Measurements from ENCODE around the gene KIF5C.

KIF5C gene

DNA sequence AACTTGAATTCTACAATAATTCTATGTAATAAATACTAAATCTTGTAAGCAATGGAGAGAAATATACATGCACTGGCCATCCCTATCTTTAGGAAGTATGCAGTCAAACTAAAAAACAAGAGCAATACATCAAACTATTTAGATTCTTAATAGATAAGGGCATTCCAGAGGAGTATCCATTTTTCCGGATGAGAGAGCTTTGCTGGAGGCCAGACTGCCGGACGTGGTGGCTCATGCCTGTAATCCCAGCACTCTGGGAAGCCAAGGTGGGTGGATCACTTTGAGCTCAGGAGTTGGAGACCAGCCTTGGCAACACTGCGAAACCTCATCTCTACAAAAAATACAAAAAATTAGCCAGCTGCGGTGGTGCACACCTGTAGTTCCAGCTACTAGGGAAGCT is 60.8 kb downstream of the KIF5C start:
- TF ChIP-seq POLR2AphosphoS5 (IDR thresholded peaks at IDR 0.05; ENCODE audit: borderline replicate concordance, low read depth, low read length), result no peak
- no peak for TF ChIP-seq FOXP2 (optimal IDR thresholded peaks at IDR 0.05; ENCODE audit: control extremely low read depth, extremely low read length, insufficient read depth)
- no peak for TF ChIP-seq EZH2 (IDR thresholded peaks at IDR 0.05)
- no peaks in the 10 kb centered on the region for H3K9me3 ChIP-seq (ENCODE audit: low read depth, low read length)
- no peak overlapping the region for H3K27ac ChIP-seq
- H3K36me3 ChIP-seq (ENCODE audit: insufficient read depth, low read length), result no peaks in the 10 kb centered on the region
- no peak overlapping the region for H3K9ac ChIP-seq (ENCODE audit: insufficient read length)
- H3K4me3 ChIP-seq, result no peak overlapping the region
- DNase-seq (ENCODE audit: low read depth, low spot score), result no peak

DNA sequence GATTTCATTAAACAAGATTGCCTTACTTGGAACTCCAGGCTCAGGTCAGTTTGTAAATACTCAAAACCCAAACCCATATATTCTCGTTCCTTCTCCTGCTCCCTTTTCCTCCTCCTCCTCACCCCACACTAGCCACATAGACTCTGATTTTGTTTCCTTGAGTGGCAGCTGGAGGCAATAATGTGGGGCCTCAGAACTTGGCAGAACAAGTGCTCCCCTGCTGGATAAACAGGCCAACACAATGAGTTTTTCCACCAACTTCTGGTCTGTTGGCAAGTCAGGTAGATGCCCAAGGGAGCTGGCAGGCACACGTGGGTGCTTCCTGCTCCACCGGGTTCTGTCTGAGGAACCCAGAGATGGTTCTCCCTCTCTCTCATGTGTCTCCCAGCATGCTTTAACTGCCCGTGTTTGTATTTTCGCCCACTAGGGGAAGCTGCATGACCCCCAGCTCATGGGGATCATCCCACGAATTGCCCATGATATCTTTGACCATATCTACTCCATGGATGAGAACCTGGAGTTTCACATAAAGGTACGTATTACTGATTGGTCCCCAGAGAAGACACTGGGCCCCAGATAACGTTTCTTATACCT is 61.9 kb downstream of the KIF5C start:
- no peak overlapping the region for H3K9ac ChIP-seq (ENCODE audit: insufficient read length)
- TF ChIP-seq POLR2AphosphoS5 (IDR thresholded peaks at IDR 0.05; ENCODE audit: borderline replicate concordance, low read depth, low read length) (no peak), EZH2 (IDR thresholded peaks at IDR 0.05) (no peak)
- no peaks in the 10 kb centered on the region for H3K9me3 ChIP-seq (ENCODE audit: low read depth, low read length)
- DNase-seq (ENCODE audit: low read depth, low spot score), result no peak
- no peak overlapping the region for H3K4me3 ChIP-seq
- no peaks in the 10 kb centered on the region for H3K36me3 ChIP-seq (ENCODE audit: insufficient read depth, low read length)
- H3K27ac ChIP-seq, result no peak overlapping the region

DNA sequence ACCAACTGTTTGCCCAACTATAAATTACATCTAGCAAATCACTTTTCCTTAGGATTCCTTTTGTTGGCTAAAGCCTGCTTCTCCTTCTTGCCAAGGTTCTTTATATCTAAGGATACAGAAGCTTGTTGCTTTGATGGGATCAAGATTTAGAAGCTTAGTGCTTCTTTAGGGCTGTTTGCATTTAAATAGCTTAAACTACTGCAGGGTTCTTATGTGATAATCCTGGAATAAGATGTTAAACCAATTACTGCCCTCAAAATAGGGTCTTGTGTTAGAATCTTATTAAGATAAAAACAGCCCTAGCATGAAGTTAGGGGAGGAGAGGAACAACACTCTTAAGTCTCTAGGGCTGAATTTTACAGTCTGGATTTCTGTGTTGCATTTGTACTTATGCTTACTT is 64.2 kb downstream of the KIF5C start:
- DNase-seq (ENCODE audit: low read depth, low spot score), result no peak
- Histone ChIP-seq H3K36me3 (ENCODE audit: insufficient read depth, low read length) (no peaks in the 10 kb centered on the region), H3K27ac (no peak overlapping the region), H3K9ac (ENCODE audit: insufficient read length) (no peak overlapping the region), H3K4me3 (no peak overlapping the region), H3K9me3 (ENCODE audit: low read depth, low read length) (no peaks in the 10 kb centered on the region)
- TF ChIP-seq POLR2AphosphoS5 (IDR thresholded peaks at IDR 0.05; ENCODE audit: borderline replicate concordance, low read depth, low read length), result no peak
- no peak for TF ChIP-seq EZH2 (IDR thresholded peaks at IDR 0.05)
- no peak for TF ChIP-seq FOXP2 (optimal IDR thresholded peaks at IDR 0.05; ENCODE audit: control extremely low read depth, extremely low read length, insufficient read depth)

DNA sequence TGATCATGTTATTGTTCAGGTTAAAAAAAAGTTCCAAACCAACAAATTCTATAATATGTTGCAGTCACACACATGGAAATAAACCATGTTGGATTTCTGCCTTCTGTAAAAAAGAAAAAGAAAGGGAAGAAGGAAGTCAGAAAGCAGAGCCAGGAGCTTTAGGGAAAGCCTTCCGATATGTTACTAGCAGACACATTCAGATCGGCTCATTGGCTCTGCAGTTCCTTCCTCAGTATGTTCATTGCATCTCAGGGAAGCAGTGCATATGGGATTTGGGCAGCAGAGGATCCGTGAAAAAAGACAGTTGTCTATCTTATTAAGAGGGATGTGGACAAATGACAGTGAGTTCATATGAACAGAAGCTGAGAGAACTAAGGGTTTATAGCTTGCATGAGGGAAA is 68.1 kb downstream of the KIF5C start:
- Histone ChIP-seq H3K4me3 (no peak overlapping the region), H3K9ac (ENCODE audit: insufficient read length) (no peak overlapping the region), H3K36me3 (ENCODE audit: insufficient read depth, low read length) (no peaks in the 10 kb centered on the region), H3K27ac (no peak overlapping the region), H3K9me3 (ENCODE audit: low read depth, low read length) (peaks cover 3% of the 10 kb centered on the region; the same call in 1 of the 2 replicates)
- no peak for DNase-seq (ENCODE audit: low read depth, low spot score)
- TF ChIP-seq FOXP2 (optimal IDR thresholded peaks at IDR 0.05; ENCODE audit: control extremely low read depth, extremely low read length, insufficient read depth), result no peak
- TF ChIP-seq EZH2 (IDR thresholded peaks at IDR 0.05), result no peak
- no peak for TF ChIP-seq POLR2AphosphoS5 (IDR thresholded peaks at IDR 0.05; ENCODE audit: borderline replicate concordance, low read depth, low read length)

DNA sequence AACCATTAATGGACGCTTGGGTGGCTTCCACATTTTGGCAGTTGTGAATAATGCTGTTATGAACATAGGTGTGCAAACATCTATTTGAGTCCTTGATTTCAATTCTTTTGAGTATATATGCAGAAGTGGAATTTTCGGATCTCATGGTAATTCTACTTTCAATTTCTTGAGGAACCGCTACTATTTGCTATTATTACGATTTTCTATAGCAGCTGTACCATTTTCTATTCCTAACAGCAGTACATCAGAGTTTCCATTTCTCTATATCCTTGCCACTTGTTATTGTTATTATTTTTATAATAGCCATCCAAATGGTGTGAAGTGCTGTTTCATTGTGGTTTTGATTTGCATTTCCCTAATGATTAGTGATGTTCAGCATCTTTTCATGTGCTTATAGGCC is 69.5 kb downstream of the KIF5C start:
- H3K36me3 ChIP-seq (ENCODE audit: insufficient read depth, low read length), result no peaks in the 10 kb centered on the region
- TF ChIP-seq EZH2 (IDR thresholded peaks at IDR 0.05) (no peak), POLR2AphosphoS5 (IDR thresholded peaks at IDR 0.05; ENCODE audit: borderline replicate concordance, low read depth, low read length) (no peak), FOXP2 (optimal IDR thresholded peaks at IDR 0.05; ENCODE audit: control extremely low read depth, extremely low read length, insufficient read depth) (no peak)
- H3K9me3 ChIP-seq (ENCODE audit: low read depth, low read length), result peaks cover 3% of the 10 kb centered on the region; the same call in 1 of the 2 replicates
- no peak for DNase-seq (ENCODE audit: low read depth, low spot score)
- H3K27ac ChIP-seq, result no peak overlapping the region
- H3K9ac ChIP-seq (ENCODE audit: insufficient read length), result no peak overlapping the region
- H3K4me3 ChIP-seq, result no peak overlapping the region

DNA sequence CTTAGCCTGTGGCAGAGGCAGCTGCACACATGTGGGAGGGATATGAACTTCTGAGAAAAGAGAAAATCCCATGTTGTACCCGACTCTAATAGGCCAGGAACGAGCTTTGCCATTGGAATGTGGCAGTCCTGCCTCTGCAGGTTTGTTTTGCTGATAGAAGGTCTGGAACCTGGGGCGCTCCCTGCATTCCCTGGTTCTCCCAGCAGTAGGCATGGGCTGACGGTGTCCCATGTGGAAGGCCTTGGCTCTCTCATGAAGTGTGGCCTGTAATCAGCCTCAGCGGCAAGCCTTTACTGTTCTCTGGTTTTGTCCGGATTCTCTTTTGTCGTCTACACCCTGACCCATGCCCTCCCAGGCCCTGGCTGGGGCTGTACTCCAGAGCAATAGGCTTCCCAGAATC is 72.3 kb downstream of the KIF5C start:
- Histone ChIP-seq H3K4me3 (no peak overlapping the region), H3K9ac (ENCODE audit: insufficient read length) (no peak overlapping the region), H3K9me3 (ENCODE audit: low read depth, low read length) (peaks cover 3% of the 10 kb centered on the region; the same call in 1 of the 2 replicates), H3K36me3 (ENCODE audit: insufficient read depth, low read length) (no peaks in the 10 kb centered on the region), H3K27ac (no peak overlapping the region)
- TF ChIP-seq FOXP2 (optimal IDR thresholded peaks at IDR 0.05; ENCODE audit: control extremely low read depth, extremely low read length, insufficient read depth) (no peak), POLR2AphosphoS5 (IDR thresholded peaks at IDR 0.05; ENCODE audit: borderline replicate concordance, low read depth, low read length) (no peak), EZH2 (IDR thresholded peaks at IDR 0.05) (no peak)
- DNase-seq (ENCODE audit: low read depth, low spot score), result no peak

DNA sequence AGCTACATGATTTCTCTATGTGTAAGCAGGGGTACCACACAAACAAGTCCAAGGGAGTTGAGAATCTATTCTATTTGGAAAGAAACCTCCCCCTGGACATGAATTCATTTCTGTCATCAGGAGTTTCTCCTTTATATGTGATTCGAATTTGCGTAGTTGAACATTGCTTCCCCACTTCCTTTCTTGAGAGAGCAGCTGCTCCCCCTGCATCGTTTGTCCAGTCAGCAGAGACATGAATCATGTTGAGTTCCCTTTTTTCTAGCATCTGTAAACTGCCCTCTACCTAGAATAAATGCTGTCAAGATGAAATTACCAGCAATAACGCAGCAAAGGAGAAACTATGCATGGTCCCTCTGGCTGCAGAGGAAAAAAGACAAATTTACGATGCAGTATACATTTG is 73.8 kb downstream of the KIF5C start:
- H3K27ac ChIP-seq, result no peak overlapping the region
- TF ChIP-seq FOXP2 (optimal IDR thresholded peaks at IDR 0.05; ENCODE audit: control extremely low read depth, extremely low read length, insufficient read depth), result no peak
- TF ChIP-seq POLR2AphosphoS5 (IDR thresholded peaks at IDR 0.05; ENCODE audit: borderline replicate concordance, low read depth, low read length), result no peak
- no peak for DNase-seq (ENCODE audit: low read depth, low spot score)

DNA sequence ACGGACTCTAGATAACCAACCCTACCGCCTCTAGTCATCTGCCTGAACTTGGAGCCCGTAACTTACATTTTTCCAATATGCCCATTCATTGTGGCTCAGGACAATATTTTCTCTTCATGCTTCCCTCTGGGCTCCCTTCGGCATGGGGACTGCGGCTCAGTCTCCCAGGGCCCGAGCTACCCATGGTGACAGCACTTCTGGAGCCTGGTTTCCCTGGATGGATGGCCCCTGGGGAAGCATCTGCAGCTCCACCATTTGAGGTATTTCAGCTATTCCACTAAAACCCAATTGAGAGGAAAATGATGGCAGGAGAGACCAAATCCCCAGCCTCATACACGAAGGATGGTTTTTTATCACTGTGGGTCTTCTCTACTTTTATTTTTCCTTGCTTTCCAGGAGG is 74.3 kb downstream of the KIF5C start:
- no peaks in the 10 kb centered on the region for H3K36me3 ChIP-seq (ENCODE audit: insufficient read depth, low read length)
- no peak overlapping the region for H3K4me3 ChIP-seq
- no peak overlapping the region for H3K27ac ChIP-seq
- H3K9ac ChIP-seq (ENCODE audit: insufficient read length), result no peak overlapping the region
- no peak for DNase-seq (ENCODE audit: low read depth, low spot score)
- TF ChIP-seq EZH2 (IDR thresholded peaks at IDR 0.05) (no peak), FOXP2 (optimal IDR thresholded peaks at IDR 0.05; ENCODE audit: control extremely low read depth, extremely low read length, insufficient read depth) (no peak), POLR2AphosphoS5 (IDR thresholded peaks at IDR 0.05; ENCODE audit: borderline replicate concordance, low read depth, low read length) (no peak)
- peaks cover 3% of the 10 kb centered on the region; the same call in 1 of the 2 replicates for H3K9me3 ChIP-seq (ENCODE audit: low read depth, low read length)

More for the DNA sequence above, 73.8 kb downstream of the KIF5C start:
- Histone ChIP-seq H3K9me3 (ENCODE audit: low read depth, low read length) (peaks cover 3% of the 10 kb centered on the region; the same call in 1 of the 2 replicates), H3K9ac (ENCODE audit: insufficient read length) (no peak overlapping the region), H3K4me3 (no peak overlapping the region), H3K36me3 (ENCODE audit: insufficient read depth, low read length) (no peaks in the 10 kb centered on the region)

DNA sequence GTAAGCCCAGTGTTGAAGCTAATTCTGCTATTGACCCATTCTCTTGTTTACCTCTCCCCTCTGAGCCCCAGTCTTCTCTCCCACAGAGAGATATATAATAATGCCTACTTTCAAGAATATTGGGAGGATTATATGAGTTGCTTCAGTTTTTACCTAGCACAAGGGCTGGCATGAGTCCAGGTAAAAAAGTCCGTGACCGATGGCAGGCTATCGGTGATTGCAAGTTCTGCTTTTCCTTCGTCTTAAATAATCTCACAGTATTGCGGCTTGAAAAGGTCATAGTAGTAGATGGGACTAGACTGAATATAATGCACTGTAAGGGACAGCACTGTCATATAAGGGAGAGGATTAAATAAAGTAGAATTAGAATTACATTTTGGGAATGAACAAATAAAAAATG is 77.6 kb downstream of the KIF5C start:
- no peaks in the 10 kb centered on the region for H3K36me3 ChIP-seq (ENCODE audit: insufficient read depth, low read length)
- H3K9ac ChIP-seq (ENCODE audit: insufficient read length), result no peak overlapping the region
- DNase-seq (ENCODE audit: low read depth, low spot score), result no peak
- no peaks in the 10 kb centered on the region for H3K9me3 ChIP-seq (ENCODE audit: low read depth, low read length)
- TF ChIP-seq FOXP2 (optimal IDR thresholded peaks at IDR 0.05; ENCODE audit: control extremely low read depth, extremely low read length, insufficient read depth), result no peak
- TF ChIP-seq POLR2AphosphoS5 (IDR thresholded peaks at IDR 0.05; ENCODE audit: borderline replicate concordance, low read depth, low read length), result no peak
- TF ChIP-seq EZH2 (IDR thresholded peaks at IDR 0.05), result no peak
- no peak overlapping the region for H3K27ac ChIP-seq
- no peak overlapping the region for H3K4me3 ChIP-seq

Measured in SK-N-MC (cell line).